CD4-positive, alpha-beta T cell treated with Interleukin-6 for 4 hours (primary cell): ENCODE data around the gene DEAF1.

ENCODE experiments used
- DNase-seq: peaks from one replicate; pipeline ENCODE4 v3.0.0-alpha.2; 2020; ENCODE audit warnings: mixed read lengths

DEAF1 gene

DNA sequence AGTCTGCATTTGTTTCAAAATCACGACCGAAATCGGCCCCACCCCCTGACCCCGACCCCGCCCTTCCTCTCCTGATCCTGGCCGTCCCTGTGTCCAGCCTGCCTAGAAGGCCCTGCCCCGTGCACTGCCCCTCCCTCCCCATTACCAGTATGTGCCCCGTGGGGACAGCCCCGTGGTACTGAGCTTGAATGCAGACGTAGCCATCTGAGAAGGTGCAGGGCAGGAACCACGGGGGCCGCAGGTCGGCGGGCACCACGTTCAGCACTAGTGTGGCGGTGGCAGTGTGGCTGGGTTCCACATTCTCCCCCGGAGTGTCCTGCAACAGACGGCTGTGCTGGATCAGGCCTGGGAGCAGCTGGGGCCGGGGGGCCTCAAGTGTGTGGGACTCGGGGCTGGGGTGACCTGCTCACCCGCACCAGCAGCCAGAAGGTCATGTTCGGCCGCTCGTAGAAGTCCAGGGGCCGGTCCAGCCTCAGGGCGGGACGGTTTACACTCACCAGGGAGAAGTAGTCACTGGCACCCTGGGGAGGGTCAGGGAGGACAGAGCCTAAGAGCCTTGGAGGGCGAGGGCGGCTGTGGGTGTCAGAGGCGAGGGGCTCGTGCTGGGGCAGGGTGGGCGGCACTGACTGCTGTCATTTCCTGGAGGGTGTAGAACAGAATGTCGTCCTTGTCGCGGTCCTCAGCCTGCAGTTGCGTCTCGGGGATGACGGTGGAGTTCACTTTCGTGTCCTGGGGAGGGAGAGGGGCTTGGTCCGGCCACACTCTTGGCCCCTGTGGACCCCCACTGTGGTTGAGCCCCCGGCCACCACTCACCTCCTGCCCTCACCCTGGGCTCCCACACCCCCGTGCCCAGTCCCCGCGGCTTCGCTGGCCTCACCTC lies 73.8 kb downstream of the DEAF1 start:
- no peak for DNase-seq

DNA sequence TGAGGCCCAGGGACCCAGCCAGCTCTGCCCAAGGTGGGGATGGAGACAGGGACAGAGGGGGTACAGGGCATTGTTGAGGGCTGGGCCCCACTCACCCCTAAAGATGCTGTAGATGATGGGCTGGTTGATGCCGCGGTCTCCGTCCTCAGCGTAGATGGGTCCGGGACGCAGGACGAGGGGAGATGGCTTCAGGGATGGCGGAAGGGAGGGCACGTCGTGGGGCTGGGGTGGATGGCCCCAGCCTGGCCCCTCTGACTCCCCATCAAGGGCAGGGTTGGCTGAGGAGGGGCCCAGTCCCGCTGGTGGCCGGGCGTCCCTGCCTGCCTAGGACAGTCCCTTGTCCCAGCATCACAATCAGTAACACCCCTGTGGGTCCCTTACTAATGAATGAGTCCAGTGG lies 74.8 kb downstream of the DEAF1 start:
- DNase-seq: no peak

DNA sequence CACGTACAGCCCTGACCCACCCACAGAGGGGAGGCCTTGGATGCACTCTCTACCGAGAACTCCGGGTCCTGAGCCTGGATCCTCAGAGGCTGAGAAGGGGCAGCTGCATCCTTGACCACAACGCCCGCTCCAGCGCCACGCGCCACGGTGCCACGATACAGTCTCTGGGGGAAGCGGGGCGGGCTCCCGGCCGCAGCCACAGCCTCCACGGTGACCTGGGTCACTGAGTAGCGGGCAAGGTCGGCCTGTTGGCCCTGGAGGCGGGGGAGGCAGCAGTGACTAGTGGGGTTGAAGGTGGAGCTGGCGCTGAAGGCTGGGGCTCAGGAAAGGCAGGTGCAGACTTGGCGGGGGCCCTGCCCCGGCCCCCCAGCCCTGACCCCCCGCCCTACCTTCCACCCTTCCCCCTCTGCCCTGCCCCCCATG lies 75.4 kb downstream of the DEAF1 start:
- DNase-seq: no peak

DNA sequence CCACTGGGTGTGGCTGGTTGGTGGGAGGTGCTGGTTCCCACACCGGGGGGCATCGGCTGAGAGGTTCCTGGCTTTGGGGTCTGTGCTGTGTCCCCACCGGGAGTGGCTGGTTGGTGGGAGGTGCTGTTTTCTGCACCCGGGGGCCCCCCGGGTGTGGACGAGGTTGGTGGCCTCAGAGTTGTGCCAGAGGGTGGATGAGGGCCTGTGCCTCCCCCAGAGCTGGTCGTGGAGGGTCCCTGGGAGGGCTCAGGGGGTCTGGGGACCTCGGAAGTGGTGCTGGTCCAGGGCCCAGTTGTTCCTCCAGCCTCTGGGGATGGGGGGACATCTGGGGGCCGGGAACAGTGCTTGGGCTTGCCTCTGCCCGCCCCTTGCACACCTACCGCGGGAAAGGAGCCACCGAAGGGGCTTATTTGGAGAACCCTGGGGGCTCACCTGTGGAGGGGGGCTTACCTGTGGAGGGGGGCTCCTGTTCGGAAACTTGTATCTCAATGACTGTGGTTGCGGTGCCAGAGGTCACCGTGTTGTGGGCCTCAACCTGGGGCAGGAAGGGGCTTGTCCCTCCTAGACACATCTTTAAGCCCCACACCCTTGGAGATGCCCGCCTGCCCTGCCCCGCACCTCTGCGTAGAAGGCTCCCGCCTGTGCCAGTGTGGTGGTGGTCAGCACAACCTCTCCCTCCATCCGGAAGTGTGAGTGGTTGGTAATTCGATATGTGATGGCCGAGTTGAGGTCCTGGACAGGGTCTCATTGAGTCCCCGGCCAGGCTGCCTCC lies 76.0 kb downstream of the DEAF1 start:
- DNase-seq: no peak

DNA sequence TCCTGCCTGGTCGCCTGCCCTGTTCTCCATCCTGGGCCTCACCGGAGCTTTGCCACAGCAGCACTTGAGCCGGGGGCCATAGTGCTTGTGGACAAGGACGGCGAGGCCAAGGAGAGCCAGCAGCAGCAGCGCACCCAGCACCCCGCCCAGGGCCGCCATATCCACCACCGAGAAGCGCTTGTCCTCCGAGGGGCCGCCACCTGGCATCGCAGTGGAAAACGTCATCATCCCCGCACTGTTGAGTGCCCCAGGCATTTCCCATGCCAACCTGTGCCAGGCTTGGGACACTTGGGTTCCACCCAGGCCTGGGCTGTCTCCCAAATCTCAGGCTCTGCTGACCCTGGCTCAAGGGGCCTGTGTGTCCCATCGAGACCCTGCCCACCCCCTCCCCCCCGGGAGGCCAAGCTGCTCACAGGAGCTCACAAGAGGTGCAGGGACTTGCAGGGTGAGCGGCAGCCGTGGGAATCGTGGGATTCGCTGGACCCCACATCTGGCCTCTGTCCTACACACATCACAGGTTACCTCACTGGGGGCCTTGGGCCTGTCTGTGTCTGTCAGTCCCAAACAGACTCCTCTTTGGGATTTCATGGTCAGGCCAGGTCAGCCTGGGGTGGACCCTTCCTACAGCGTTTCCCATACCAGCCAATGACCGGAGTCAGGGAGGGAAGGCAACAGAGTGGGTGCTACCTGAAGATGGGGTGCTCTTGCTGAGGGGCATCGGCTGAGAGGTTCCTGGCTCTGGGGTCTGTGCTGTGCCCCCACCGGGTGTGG lies 76.9 kb downstream of the DEAF1 start:
- DNase-seq: no peak

DNA sequence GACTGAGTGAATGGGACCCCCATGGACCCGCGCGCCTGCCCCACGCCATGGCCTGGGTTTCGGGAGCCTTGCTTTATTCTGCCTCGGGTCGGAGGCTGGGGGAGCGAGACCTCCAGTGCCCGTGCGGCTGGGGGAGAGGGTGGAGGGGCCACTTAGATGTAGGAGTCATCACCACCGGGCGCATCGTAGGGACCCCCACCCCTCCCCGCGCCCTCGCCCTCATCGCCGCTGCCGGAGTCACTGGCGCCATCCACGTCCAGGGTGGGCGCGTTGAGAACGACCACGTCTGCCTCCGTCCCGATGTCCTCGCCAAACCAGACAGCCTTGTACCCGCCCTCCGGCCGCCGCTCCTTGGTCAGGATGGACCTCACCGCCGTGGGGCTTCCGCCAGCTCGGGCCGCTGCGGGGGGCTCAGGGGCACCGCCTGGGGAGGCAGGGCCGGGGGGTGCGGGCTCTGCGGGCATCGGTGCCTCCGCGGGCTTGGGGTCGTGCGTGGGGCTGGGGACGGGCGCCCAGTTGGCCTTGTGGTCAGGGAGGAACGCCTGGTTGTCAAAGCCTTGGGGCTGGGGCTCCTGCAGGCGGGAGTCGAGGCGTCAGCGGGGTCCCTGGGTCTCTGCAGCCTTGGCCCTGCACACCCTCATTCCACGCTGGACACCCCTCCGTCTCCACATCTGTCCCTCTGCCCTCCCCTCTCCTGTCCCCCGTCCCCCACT lies 77.7 kb downstream of the DEAF1 start:
- no peak for DNase-seq

DNA sequence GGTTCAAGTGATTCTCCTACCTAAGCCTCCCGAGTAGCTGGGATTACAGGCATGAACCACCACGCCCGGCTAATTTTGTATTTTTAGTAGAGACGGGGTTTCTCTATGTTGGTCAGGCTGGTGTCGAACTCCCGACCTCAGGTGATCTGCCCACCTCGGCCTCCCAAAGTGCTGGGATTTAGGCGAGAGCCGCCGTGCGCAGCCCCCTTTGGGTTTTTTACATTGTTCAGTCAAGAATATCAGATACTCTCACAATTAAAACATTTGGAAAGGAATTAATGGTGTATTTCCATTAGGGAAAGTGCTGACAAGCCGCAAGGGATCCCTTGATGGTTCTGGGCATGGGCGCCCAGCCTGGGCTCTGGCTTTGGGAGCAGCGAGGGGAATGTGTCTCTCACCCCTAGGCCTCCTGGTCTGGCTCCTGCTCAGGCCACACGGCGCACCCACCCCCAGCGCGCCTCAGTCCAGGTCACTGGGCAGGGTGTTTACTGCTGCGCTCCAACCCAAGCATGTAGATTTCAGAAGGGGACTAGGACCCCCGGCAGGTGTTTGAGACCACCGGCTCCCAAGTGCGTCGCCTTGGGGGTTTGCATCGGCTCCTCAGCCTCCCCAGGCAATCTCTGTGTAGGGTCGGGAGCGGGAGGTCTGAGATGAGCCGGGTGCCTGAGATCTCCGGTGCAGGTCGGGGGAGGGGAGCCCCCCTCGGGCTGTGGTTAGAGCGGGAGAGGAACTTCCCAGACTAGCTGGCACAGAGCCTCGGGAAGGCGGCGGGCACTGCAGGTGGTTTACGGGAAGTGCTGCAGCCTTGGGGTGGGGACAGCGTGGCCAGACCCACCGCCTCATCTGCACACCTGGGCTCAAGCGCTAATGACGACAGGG lies 78.5 kb downstream of the DEAF1 start:
- no peak for DNase-seq

DNA sequence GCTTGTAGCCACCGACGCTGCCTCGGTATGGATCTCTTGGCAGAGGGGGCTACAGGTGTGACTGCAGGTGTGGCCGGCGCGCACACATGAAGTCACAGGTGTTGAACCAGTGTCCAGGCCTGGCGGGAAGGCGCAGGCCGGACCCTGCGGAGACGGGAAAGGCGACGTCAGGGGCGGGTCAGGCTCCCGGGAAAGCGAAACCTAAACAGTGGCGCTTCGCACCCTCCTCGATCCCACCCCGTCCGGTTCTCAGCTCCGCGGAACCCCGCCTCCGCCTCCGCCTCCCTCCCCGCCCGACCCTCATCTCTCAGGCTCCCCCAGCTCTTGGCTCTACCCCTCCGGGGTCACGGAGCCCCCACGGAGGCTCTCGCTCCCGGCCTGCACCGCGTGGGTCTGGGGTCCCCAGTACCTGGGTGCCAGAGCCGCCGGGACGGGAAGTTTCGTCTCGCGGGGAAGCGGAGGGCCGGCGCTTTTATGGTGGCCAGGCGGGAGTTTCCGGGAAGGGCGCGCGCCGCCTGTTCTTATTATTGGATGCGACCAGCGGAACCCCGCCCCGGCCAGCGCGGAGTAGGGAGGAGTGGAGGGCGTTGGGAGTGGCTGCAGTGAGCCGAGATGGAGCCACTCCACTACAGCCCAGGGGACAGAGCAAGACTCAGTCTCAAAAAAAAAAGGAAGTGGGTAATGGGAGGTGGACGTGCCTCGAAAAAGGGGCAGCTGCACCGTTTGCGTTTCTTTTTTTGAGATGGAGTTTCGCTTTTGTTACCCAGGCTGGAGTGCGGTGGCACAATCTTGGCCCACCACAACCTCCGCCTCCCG lies 79.3 kb downstream of the DEAF1 start, which contains the start of gene IRF7:
IRF7 (minus strand) TSS at position 447 of the 816 bp plus-strand sequence. CDS start 586 bp downstream, outside the sequence.
- DNase-seq: peak; percentile 93

DNA sequence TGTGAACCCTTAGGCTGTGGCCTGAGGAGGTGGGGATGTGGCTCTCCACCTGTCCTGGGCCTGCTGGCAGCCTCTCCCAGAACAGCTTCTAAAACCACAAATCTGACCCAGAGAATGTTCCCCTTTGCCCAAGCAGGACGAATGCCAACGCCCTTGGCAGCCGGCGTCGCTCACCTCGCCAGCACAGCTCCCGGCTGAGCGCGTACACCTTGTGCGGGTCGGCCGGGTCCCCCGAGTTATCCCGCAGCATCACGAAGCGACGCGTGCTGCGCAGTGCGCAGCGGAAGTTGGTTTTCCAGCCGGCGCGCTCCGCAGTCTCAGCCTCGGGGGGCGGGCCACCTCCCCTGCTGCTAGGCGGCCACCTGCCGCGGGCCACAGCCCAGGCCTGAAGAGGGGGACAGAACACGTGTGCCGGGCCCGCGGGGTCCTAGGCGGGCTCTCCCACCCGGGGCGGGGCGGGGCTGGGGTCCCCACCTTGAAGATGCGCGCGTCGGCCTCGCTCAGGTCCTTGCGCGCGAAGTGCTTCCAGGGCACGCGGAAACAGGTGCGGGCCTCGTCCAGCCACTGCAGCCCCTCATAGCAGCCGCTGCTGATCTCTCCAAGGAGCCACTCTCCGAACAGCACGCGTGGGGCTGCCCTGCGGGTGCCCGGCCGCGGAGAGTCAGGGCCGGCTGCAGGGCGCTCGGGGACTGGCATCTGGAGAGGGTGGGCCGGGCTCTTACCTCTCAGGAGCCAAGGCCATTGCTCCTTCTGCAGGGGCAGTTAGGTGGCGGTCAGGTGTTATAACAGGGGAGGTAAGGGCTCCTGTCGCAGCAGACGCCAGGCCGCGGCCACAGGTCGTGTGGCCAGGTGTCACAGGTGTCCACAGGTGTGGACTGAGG lies 80.2 kb downstream of the DEAF1 start:
- no peak for DNase-seq

DNA sequence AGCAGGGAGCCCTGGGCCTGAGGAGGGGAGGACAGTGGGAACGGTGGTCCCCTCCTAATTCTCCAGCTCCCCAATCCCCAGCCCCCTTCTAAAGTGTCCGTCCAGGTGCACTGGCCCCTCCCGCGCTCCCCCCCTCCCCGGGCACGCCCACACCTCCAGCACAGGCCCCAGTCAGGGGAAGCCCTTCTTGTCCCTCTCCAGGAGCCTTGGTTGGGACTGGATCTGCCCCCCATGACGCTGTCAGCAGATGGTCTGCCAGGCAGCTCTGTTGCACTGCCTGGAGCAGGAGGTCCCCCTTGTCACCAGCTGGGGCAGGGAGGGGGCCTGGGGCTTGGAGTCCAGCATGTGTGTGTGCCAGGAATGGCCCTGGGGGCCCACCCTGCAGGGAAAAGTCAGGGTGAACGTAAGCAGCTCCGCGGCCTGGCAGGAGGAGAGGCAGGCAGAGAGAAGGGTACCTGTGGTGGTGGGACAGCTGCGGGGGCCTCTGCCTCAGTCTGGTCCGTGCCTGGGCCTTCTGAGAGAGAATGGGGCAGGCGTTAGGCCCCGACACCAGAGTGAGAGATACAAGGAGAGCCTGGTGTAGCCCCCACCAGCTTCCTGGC lies 80.9 kb downstream of the DEAF1 start:
- no peak for DNase-seq

DNA sequence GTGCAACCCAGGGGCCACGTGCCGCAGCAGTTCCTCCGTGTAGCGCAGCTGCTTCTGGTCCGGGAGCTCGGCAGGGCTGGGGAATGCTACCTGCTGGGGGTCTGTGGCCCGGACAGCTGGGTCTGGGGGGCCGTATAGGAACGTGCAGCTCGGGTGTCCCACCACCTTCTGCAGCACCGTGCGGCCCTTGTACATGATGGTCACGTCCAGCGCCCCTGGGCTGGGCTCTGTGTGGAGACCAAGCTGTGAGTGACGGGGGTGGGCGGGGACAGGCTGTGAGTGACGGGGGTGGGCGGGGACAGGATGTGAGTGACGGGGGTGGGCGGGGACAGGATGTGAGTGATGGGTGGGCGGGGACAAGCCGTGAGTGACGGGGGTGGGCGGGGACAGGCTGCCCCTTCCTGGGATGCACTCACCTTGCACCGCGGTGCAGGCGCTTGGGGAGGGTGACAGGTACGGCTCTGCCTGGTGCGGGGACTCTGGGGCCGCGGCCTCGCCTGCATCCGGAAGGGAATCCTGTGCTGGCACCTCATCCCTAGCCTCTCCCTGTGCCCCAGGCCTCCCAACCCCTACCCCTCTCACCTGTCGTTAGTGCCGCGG lies 81.6 kb downstream of the DEAF1 start:
- DNase-seq: peak; percentile 96

DNA sequence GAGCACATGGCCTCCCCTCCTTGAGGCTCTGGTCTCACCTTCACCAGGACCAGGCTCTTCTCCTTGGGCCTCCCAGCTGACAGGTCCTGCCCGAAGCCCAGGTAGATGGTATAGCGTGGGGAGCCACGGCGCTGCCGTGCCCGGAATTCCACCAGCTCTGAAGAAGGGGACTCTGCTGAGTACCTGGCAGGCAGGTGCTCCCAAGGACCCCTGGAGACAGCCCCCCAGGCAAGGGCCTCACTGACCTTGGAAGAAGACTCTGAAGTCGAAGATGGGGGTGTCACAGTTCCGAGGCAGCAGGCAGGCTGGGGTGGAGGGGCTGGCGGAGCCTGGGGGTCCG lies 82.1 kb downstream of the DEAF1 start:
- no peak for DNase-seq

DNA sequence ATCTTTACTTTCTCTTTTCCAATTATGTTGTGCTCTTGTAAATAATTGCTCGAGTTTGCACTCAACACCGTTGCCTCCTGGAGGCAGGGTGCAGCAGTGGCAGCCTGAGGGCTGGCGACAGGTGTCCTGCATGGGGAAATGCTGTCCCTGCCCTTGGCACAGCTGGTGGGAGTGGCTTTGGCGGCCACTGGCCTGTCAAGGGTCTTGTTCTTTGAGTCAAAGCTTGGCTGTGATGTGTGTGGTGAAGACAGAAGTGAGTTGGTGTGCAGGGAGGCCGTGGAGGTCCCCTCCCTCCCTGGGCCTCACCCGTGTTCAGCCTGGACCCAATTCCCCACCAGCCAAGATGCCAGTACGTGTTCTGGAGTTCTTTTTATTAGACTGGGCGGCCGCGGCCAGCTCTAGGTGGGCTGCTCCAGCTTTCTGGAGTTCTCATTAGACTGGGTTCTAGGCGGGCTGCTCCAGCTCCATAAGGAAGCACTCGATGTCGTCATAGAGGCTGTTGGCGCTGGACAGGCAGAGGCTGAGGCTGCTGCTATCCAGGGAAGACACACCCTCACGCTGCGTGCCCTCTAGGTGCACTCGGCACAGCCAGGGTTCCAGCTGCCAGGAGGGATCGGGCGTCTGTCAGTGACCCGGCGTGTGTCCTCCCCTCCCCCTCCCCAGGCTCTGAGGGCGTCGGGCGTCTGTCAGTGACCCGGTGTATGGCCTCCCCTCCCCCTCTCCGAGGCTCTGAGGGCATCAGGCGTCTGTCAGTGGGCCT lies 82.6 kb downstream of the DEAF1 start:
- no peak for DNase-seq

DNA sequence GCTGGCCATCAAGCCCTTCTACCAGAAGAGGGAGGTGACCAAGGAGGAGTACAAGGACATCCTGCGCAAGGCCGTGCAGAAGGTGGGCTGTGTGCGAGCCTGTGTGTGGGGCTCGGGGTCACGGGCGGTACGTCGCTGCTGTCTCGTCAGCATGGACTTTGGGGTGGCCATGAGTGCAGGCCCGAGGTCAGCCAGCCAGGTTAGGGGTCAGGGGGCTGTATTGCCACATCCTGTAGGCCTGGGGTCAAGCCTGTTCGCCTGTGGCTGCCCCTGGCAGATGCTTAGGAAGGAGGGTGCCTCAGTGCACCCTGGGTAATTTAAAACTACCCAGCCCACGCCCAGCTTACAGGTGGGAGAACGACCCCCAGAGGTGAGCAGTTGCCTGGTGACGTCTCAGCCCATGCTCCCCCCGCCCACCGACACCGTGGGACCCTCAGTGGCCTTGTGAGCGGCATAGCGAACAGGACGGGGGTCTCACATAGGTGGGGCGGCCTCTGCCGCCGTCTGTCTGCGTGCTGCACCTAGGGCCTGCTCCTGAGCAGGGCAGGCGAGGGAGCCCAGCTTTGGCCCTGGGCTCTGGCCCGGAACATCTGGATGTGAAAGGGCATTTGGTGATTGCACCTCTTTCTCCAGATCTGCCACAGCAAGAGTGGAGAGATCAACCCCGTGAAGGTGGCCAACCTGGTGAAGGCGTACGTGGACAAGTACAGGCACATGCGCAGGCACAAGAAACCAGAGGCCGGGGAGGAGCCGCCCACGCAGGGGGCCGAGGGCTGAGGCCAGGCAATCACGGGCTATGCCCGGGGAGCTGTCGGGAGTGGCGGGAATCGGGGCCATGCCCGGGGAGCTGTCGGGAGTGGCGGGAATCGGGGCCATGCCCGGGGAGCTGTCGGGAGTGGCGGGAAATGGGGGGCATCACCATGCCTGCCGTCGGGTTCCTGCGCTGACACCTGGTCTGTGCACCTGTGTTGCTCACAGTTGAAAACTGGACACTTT lies 83.7 kb downstream of the DEAF1 start:
- no peak for DNase-seq

DNA sequence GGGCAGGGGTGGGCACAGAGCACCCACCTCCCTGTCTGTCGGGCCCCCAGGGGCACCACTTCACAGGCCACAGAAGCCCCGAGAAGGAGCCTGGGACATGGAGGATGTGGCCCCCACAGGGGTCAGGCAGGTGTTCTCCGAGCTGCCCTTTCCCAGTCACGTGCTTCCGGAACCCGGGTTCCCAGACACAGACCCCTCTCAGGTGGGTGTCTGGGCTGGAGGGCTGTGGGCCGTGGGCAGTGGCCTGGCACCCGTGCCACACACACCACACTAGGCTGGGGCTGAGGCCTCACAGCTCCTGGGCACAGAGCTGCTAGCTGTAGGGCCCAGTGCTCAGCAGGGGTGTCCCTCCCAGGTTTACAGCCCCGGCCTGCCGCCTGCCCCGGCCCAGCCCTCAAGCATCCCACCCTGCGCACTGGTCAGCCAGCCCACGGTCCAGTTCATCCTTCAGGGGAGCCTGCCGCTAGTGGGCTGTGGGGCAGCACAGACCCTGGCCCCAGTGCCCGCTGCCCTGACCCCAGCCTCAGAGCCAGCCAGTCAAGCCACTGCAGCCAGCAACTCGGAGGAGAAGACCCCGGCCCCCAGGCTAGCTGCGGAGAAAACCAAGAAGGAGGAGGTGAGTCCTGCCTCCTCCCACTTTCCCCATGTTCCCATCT lies 84.7 kb downstream of the DEAF1 start:
- no peak for DNase-seq

DNA sequence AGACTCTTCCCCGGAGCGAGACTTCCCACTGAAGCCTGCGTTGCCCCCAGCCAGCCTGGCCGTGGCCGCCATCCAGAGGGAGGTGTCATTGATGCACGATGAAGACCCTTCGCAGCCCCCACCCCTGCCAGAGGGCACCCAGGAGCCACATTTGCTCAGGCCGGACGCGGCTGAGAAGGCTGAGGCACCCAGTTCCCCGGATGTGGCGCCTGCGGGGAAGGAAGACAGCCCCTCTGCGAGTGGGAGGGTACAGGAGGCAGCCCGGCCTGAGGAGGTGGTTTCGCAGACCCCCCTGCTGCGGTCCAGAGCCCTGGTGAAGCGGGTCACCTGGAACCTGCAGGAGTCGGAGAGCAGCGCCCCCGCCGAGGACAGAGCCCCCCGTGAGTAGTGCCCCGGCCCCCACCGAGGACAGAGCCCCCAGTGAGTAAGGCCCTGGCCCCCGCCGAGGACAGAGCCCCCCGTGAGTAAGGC lies 85.6 kb downstream of the DEAF1 start:
- no peak for DNase-seq
